Right cardiac atrium (tissue), 5 donors: ENCODE measurements around the gene UBTF. TPM values are rescaled to one million over a fixed set of nuclear protein-coding genes. Genes with fewer than 3 reads are reported as not detected.

Experiments used
- ATAC-seq, 2 donors: fragments of 200-7000 bp; cut with Tn5 transposase; one replicate each; pipeline versions ENCODE4 v1.8.0 to v1.9.1; 2020; ENCODE audit warnings: moderate library complexity in 2 of 2, mild to moderate bottlenecking in 1 of 2
- DNase-seq, 3 donors: peaks; one replicate each; pipeline ENCODE4 v3.0.0-alpha.2; 2020
- H3K27ac ChIP-seq: one replicate; pipeline ENCODE4 v1.5.1; 2013; ENCODE audit warnings: mild to moderate bottlenecking, low read length, control low read depth, moderate library complexity
- H3K27me3 ChIP-seq: one replicate; pipeline ENCODE4 v1.6.1; 2013; ENCODE audit not compliant: control insufficient read depth, insufficient read depth
- H3K4me1 ChIP-seq: one replicate; pipeline ENCODE4 v1.6.1; 2013; ENCODE audit warnings: low read length; ENCODE audit not compliant: control insufficient read depth, insufficient read depth
- H3K4me3 ChIP-seq: one replicate; pipeline ENCODE4 v1.5.1; 2013; ENCODE audit warnings: low read length, control low read depth
- H3K9me3 ChIP-seq: one replicate; pipeline ENCODE4 v1.6.1; 2013; ENCODE audit warnings: low read length; ENCODE audit not compliant: control insufficient read depth
- WGBS: extraction: QIAGEN DNeasy Blood & Tissue Kit; methylation state at CpG from one replicate; pipeline ENCODE4 v1.1.7; 2013; 5-methylcytosine and 5-hydroxymethylcytosine counted together
- intact Hi-C, 4 donors: fragments of 100-400 bp; cut with DNase I; formaldehyde crosslinking; loops; one replicate each; pipeline versions ENCODE4 v1.11.0 to v1.14.0; 2022 to 2023
- microRNA-seq, 2 donors: library from miRNA; unstranded; fragments of <30 nt; microRNA quantifications; one replicate each; pipeline ENCODE4 v1.2.0, GENCODE V29; 2020 to 2021
- polyA plus RNA-seq: library from polyadenylated mRNA; stranded (reverse); fragments of 200-250 nt; gene quantifications from one replicate; pipeline ENCODE4 v1.2.3, GENCODE V29; 2013
- total RNA-seq, 4 donors: library from RNA; stranded (reverse); fragmentation: NEBNext Ultra II Directional; extraction: Animal tissue kit (Norgen Biotek cat#: 25700); gene quantifications; one replicate each; pipeline ENCODE4 v1.2.1, GENCODE V29; 2021
- donor health status: healthy with polysubstance abuse.
- donor health status: DM: no; HTN: yes; CAD: no.
- donor health status: DM: no; HTN: no; CAD: no.
- donor health status: DM: no; HTN: yes; CAD: no; lungs with severe emphysema.
- donor health status: DM: yes; HTN: yes; CAD: no.

UBTF gene
- total and polyA plus RNA-seq, 5 donors: 36.7 to 63.4 (median 54.3) TPM

DNA sequence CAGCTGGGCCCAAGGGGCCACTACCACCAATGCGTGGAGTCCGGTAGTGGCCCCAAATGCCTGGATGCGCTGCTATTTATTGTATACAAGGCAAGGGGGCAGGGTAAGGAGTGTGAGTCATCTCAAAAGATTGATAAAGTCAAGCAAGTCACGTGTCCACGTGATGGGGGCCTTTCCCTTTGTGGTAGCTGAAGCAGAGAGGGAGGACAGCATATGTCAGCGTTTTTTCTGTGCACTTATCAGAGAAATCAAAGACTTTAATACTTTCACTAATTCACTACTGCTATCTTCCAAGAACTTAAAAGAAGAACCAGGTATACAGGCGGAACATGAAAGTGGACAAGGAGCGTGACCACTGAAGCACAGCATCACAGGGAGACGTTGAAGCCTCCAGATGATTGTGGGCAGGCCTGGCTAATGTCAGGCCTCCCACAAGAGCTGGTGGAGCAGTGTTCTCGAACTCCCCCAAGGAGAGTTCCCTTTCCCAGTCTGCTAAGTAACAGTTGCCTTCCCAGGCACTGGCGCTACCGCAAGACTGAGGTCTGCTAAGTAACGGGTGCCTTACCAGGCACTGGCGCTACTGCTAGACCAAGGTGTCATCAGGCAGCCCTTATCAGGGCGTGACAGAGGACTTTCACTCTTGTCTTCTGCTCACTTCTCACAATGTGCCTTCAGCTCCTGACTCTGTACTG, 59.8 kb downstream of the UBTF start:
- DNase-seq (no peak), ATAC-seq (no peak)
- Histone ChIP-seq H3K9me3 (no peaks in the 10 kb centered on the region), H3K27ac (no peak overlapping the region), H3K4me3 (no peak overlapping the region), H3K27me3 (no peaks in the 10 kb centered on the region), H3K4me1 (no peaks in the 10 kb centered on the region)
- 79% methylated on average over 15 of the region's 15 CpGs for WGBS
- intact Hi-C loops: no loop called here

GRCh38 chr17:44155488-44155887, 64.0 kb downstream of the UBTF start:
- Histone ChIP-seq H3K27ac (no peak overlapping the region), H3K27me3 (no peaks in the 10 kb centered on the region), H3K4me3 (no peak overlapping the region), H3K9me3 (no peaks in the 10 kb centered on the region), H3K4me1 (no peaks in the 10 kb centered on the region)
- intact Hi-C loops: no loop called here
- WGBS: 87% methylated on average over 2 of the region's 2 CpGs
- no peak for DNase-seq
- no peak for ATAC-seq

Small RNAs within 50 kb of the gene (microRNA-seq; reads per million reads assigned to microRNA genes)
- gene MIR6782: 0 reads per million in 2 donors

Other genes starting within 250 kb of the UBTF start
- gene NAGS, start 215.1 kb downstream of the UBTF start, total RNA-seq: 1 to 10 TPM; 1.2 to 4.0 (median 2.3) TPM
- 1.8 TPM for gene NAGS, start 215.1 kb downstream of the UBTF start, polyA plus RNA-seq
- gene TMEM101, start 204.7 kb downstream of the UBTF start, total RNA-seq: 10 to 100 TPM; 13.7 to 21.1 (median 19.3) TPM
- 19.8 TPM for gene TMEM101, start 204.7 kb downstream of the UBTF start, polyA plus RNA-seq
- 10 to 100 TPM; 44.5 to 54.9 (median 49.3) TPM for gene LSM12, start 153.0 kb downstream of the UBTF start, total RNA-seq
- gene LSM12, start 153.0 kb downstream of the UBTF start, polyA plus RNA-seq: 35.0 TPM
- gene G6PC3, start 148.9 kb downstream of the UBTF start, total RNA-seq: 10 to 100 TPM; 31.9 to 46.9 (median 38.5) TPM
- 71.4 TPM for gene G6PC3, start 148.9 kb downstream of the UBTF start, polyA plus RNA-seq
- 10 to 100 TPM; 47.9 to 89.2 (median 74.4) TPM for gene HDAC5, start 96.0 kb downstream of the UBTF start, total RNA-seq
- gene HDAC5, start 96.0 kb downstream of the UBTF start, polyA plus RNA-seq: 72.4 TPM
- 1 to 10 TPM in 1 of 4 donors, under 1 TPM in 3; 0.47 to 1.4 (median 0.76) TPM for gene HROB, start 77.7 kb downstream of the UBTF start, total RNA-seq
- gene HROB, start 77.7 kb downstream of the UBTF start, polyA plus RNA-seq: 0.38 TPM
- gene ASB16, start 49.0 kb downstream of the UBTF start, total RNA-seq: 10 to 100 TPM in 2 of 4 donors, 1 to 10 TPM in 2; 5.3 to 11.3 (median 9.7) TPM
- gene ASB16, start 49.0 kb downstream of the UBTF start, polyA plus RNA-seq: 5.4 TPM
- 10 to 100 TPM; 23.5 to 27.6 (median 26.6) TPM for gene TMUB2, start 32.7 kb downstream of the UBTF start, total RNA-seq
- gene TMUB2, start 32.7 kb downstream of the UBTF start, polyA plus RNA-seq: 26.3 TPM
- 10 to 100 TPM; 37.5 to 52.7 (median 41.2) TPM for gene ATXN7L3, start 19.8 kb downstream of the UBTF start, total RNA-seq
- 31.0 TPM for gene ATXN7L3, start 19.8 kb downstream of the UBTF start, polyA plus RNA-seq
- gene SLC4A1, start 48.5 kb upstream of the UBTF start, total RNA-seq: under 1 TPM in 3 of 4 donors, not detected in 1; 0.31 to 0.72 (median 0.46) TPM
- 0.16 TPM for gene SLC4A1, start 48.5 kb upstream of the UBTF start, polyA plus RNA-seq
- 1 to 10 TPM; 1.8 to 4.5 (median 2.3) TPM for gene RUNDC3A, start 88.9 kb upstream of the UBTF start, total RNA-seq
- 1.6 TPM for gene RUNDC3A, start 88.9 kb upstream of the UBTF start, polyA plus RNA-seq
- gene SLC25A39, start 105.1 kb upstream of the UBTF start, total RNA-seq: 10 to 100 TPM; 56.7 to 69.9 (median 66.4) TPM
- gene SLC25A39, start 105.1 kb upstream of the UBTF start, polyA plus RNA-seq: 73.0 TPM
- 100 to 1,000 TPM; 158 to 215 (median 194) TPM for gene GRN, start 125.6 kb upstream of the UBTF start, total RNA-seq
- gene GRN, start 125.6 kb upstream of the UBTF start, polyA plus RNA-seq: 100 TPM
- gene FAM171A2, start 144.2 kb upstream of the UBTF start, total RNA-seq: 1 to 10 TPM; 2.4 to 4.0 (median 3.1) TPM
- 1.9 TPM for gene FAM171A2, start 144.2 kb upstream of the UBTF start, polyA plus RNA-seq
- 10 to 100 TPM in 1 of 4 donors, 1 to 10 TPM in 3; 3.9 to 14.3 (median 8.6) TPM for gene ITGA2B, start 170.0 kb upstream of the UBTF start, total RNA-seq
- 3.4 TPM for gene ITGA2B, start 170.0 kb upstream of the UBTF start, polyA plus RNA-seq